GM21529 (cell line): ENCODE results near the gene THOC6.
"Not testable (repeated sequence)": the region's sequence is repeated elsewhere in the genome, so short reads cannot be mapped to it uniquely, and the experiment has no call there.

ENCODE experiments used
- ATAC-seq: cut with Tn5 transposase; IDR thresholded peaks from one replicate; pipeline ENCODE4 v1.9.1; 2021; ENCODE audit not compliant: unreplicated experiment

Gene THOC6

GRCh38 chr16:3069146-3069545 is 45.3 kb downstream of the THOC6 start:
- not testable (repeated sequence) for ATAC-seq

GRCh38 chr16:3070608-3071111 is 46.8 kb downstream of the THOC6 start:
- no peak for ATAC-seq

GRCh38 chr16:3071655-3072054 is 47.8 kb downstream of the THOC6 start:
- ATAC-seq, result no peak

- not testable (repeated sequence) for ATAC-seq
Measured at GRCh38 chr16:3072148-3072547, 48.3 kb downstream of the THOC6 start.

GRCh38 chr16:3072576-3073263 is 48.9 kb downstream of the THOC6 start:
- not testable (repeated sequence) for ATAC-seq

GRCh38 chr16:3073448-3073847 is 49.6 kb downstream of the THOC6 start:
- ATAC-seq, result no peak

GRCh38 chr16:3074860-3075522 is 51.2 kb downstream of the THOC6 start:
- peak; percentile 61 for ATAC-seq

- ATAC-seq, result no peak
Measured at GRCh38 chr16:3075523-3075915, 51.7 kb downstream of the THOC6 start.

GRCh38 chr16:3075946-3076345 is 52.1 kb downstream of the THOC6 start:
- not testable (repeated sequence) for ATAC-seq

GRCh38 chr16:3076577-3076976 is 52.7 kb downstream of the THOC6 start:
- no peak for ATAC-seq
